Measurements from ENCODE around the gene TRPM8. TPM values are rescaled to one million over a fixed set of nuclear protein-coding genes. Genes with fewer than 3 reads are reported as not detected.

Gene TRPM8
- polyA plus RNA-seq, 1 donor (not counting 4 experiments of a cell fraction or from before 2014, with no cell fraction given), result 0.04 TPM

DNA sequence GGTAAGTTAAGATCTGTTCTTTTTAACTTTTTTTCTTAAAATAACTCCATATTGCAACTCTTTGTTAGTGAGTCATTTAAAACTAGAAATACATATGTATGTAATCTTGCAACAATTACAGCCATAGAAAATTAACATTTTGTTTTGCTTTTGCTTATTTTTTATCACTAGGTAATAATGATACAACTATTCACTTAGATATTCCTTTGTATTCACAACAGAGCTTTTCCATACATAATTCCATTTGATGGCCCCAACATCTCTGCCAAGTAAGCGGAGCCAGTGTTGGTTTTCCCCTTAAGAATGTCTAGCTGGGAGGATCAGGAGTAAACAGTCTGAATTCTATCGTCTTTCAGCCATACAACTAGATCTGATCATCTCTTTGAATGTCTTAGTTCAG is 149.4 kb downstream of the TRPM8 start:
- Histone ChIP-seq H3K4me1 (ENCODE audit: control insufficient read depth, extremely low read depth, insufficient read depth, low read length) (no peaks in the 10 kb centered on the region), H3K27me3 (ENCODE audit: control insufficient read depth, extremely low read depth, insufficient read depth, low read length) (no peaks in the 10 kb centered on the region), H4K20me1 (ENCODE audit: control insufficient read depth, extremely low read depth, insufficient read depth, low read length) (no peaks in the 10 kb centered on the region), H3K9ac (ENCODE audit: control insufficient read depth, extremely low read depth, insufficient read depth, low read length) (no peak overlapping the region), H3K79me2 (ENCODE audit: control insufficient read depth, insufficient read depth, low read length) (no peaks in the 10 kb centered on the region), H3K4me2 (ENCODE audit: control insufficient read depth, extremely low read depth, insufficient read depth, low read depth, low read length) (no peak overlapping the region), H3K4me3 (ENCODE audit: control insufficient read depth in 2 of 3, extremely low read depth in 1 of 3, insufficient read depth in 2 of 3, low read depth in 1 of 3, low read length in 3 of 3) (no peak overlapping the region), H3K36me3 (ENCODE audit: control insufficient read depth in 2 of 2, extremely low read depth in 1 of 2, insufficient read depth in 2 of 2, low read length in 2 of 2) (no peaks in the 10 kb centered on the region), H3K9me1 (ENCODE audit: control insufficient read depth, extremely low read depth, insufficient read depth, low read length) (no peaks in the 10 kb centered on the region), H3K27ac (ENCODE audit: control insufficient read depth, insufficient read depth, low read length) (no peak overlapping the region), H3K9me3 (ENCODE audit: control insufficient read depth, low read depth, low read length) (no peaks in the 10 kb centered on the region), H2AFZ (ENCODE audit: control insufficient read depth, low read length) (no peak overlapping the region)
- no peak for TF ChIP-seq CTCF (optimal IDR thresholded peaks at IDR 0.05 in 1 of 3, IDR thresholded peaks at IDR 0.05 in 1 of 3, conservative IDR thresholded peaks at IDR 0.05 in 1 of 3; ENCODE audit: extremely low read depth in 1 of 3, insufficient read depth in 2 of 3, low read length in 3 of 3)
- no peak for TF ChIP-seq EZH2 (IDR thresholded peaks at IDR 0.05; ENCODE audit: low read length)
- dilution Hi-C loops (cut with MboI; ENCODE audit: extremely low pct_ligation_motif_present, low sequenced_read_pairs), result no loop called here
- no peak for FAIRE-seq
- DNase-seq (ENCODE audit: low read depth, low spot score), result no peak

Other genes with a start within 250 kb of the TRPM8 start
- gene UGT1A9, start 245.5 kb upstream of the TRPM8 start, polyA plus RNA-seq, result not detected in 3 replicates
- 0.19 to 1.2 TPM (median 0.87 TPM) in 3 replicates for gene UGT1A7, start 235.5 kb upstream of the TRPM8 start, polyA plus RNA-seq
- gene UGT1A6, start 224.5 kb upstream of the TRPM8 start, polyA plus RNA-seq, result 133 to 154 TPM (median 152 TPM) in 3 replicates
- 0.51 to 2.2 TPM (median 1.3 TPM) in 3 replicates for gene UGT1A5, start 204.5 kb upstream of the TRPM8 start, polyA plus RNA-seq
- gene UGT1A4, start 198.6 kb upstream of the TRPM8 start, polyA plus RNA-seq, result 0.77 to 2.4 TPM (median 2.0 TPM) in 3 replicates
- 0.63 to 3.2 TPM (median 1.8 TPM) in 3 replicates for gene UGT1A3, start 188.3 kb upstream of the TRPM8 start, polyA plus RNA-seq
- 1.7 to 3.0 TPM (median 2.7 TPM) in 3 replicates for gene UGT1A1, start 157.1 kb upstream of the TRPM8 start, polyA plus RNA-seq
- 0.17 to 0.37 TPM (median 0.33 TPM) in 3 replicates for gene MROH2A, start 139.0 kb upstream of the TRPM8 start, polyA plus RNA-seq
- gene HJURP, start 62.8 kb upstream of the TRPM8 start, polyA plus RNA-seq, result 4.9 to 20.2 TPM (median 14.6 TPM) in 3 replicates
- gene SPP2, start 133.3 kb downstream of the TRPM8 start, polyA plus RNA-seq, result 0.13 to 0.14 TPM in 2 of 3 replicates, not detected in the other

Measured in keratinocyte (primary cell).